ENCODE measurements around the gene GSC2.

GSC2 gene

DNA sequence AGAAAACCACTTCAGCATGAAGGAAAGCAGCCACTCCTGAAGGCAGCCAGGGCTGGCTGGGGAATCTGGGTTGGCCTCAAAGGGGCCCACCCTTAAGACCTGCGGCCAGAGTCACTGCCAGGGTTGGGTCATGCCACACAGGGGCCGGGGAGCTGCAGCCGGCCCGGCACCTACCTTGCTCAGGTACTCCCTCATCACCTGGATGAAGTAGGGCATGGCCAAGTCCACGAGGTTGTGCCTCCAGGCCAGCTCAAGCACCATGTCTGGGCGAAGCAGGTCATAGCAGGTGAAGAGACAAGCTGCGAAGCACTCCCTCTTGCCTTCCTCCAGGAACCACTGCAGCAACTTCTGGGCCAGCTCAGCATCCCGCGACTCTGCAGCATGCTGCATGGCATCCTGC, 33.1 kb upstream of the GSC2 start:
- H3K9me3 ChIP-seq (ENCODE audit: control insufficient read depth, insufficient read depth, low read depth, low read length), result no peaks in the 10 kb centered on the region
- H3K4me3 ChIP-seq (ENCODE audit: low read depth, low read length), result no peak overlapping the region
- no peak overlapping the region for H3K9ac ChIP-seq (ENCODE audit: low read length)
- peaks cover 4% of the 10 kb centered on the region for H3K4me1 ChIP-seq (ENCODE audit: control insufficient read depth, insufficient read depth, low read length)
- peaks cover 7% of the 10 kb centered on the region; the same call in 1 of the 2 replicates for H3K36me3 ChIP-seq (ENCODE audit: control insufficient read depth, insufficient read depth, low read length)
- H3K27me3 ChIP-seq (ENCODE audit: control insufficient read depth, insufficient read depth, low read length), result no peaks in the 10 kb centered on the region
- H3K27ac ChIP-seq (ENCODE audit: low read depth, low read length), result no peak overlapping the region

- 0 out of 2 replicates have a peak, but pooled peaks cover 4% of the 10 kb centered on the region for H3K36me3 ChIP-seq (ENCODE audit: control insufficient read depth, insufficient read depth, low read length)
- peaks cover 4% of the 10 kb centered on the region for H3K4me1 ChIP-seq (ENCODE audit: control insufficient read depth, insufficient read depth, low read length)
- H3K27ac ChIP-seq (ENCODE audit: low read depth, low read length), result no peak overlapping the region
- H3K9ac ChIP-seq (ENCODE audit: low read length), result no peak overlapping the region
- H3K9me3 ChIP-seq (ENCODE audit: control insufficient read depth, insufficient read depth, low read depth, low read length), result no peaks in the 10 kb centered on the region
- no peak overlapping the region for H3K4me3 ChIP-seq (ENCODE audit: low read depth, low read length)
- H3K27me3 ChIP-seq (ENCODE audit: control insufficient read depth, insufficient read depth, low read length), result no peaks in the 10 kb centered on the region
Observed at GRCh38 chr22:19182472-19183157, 32.5 kb upstream of the GSC2 start.

GRCh38 chr22:19181786-19182471, 31.8 kb upstream of the GSC2 start:
- no peak overlapping the region for H3K4me3 ChIP-seq (ENCODE audit: low read depth, low read length)
- peaks cover 1% of the 10 kb centered on the region; the same call in 1 of the 2 replicates for H3K36me3 ChIP-seq (ENCODE audit: control insufficient read depth, insufficient read depth, low read length)
- H3K27me3 ChIP-seq (ENCODE audit: control insufficient read depth, insufficient read depth, low read length), result no peaks in the 10 kb centered on the region
- peaks cover 11% of the 10 kb centered on the region for H3K4me1 ChIP-seq (ENCODE audit: control insufficient read depth, insufficient read depth, low read length)
- no peak overlapping the region for H3K27ac ChIP-seq (ENCODE audit: low read depth, low read length)
- no peak overlapping the region for H3K9ac ChIP-seq (ENCODE audit: low read length)
- no peaks in the 10 kb centered on the region for H3K9me3 ChIP-seq (ENCODE audit: control insufficient read depth, insufficient read depth, low read depth, low read length)

DNA sequence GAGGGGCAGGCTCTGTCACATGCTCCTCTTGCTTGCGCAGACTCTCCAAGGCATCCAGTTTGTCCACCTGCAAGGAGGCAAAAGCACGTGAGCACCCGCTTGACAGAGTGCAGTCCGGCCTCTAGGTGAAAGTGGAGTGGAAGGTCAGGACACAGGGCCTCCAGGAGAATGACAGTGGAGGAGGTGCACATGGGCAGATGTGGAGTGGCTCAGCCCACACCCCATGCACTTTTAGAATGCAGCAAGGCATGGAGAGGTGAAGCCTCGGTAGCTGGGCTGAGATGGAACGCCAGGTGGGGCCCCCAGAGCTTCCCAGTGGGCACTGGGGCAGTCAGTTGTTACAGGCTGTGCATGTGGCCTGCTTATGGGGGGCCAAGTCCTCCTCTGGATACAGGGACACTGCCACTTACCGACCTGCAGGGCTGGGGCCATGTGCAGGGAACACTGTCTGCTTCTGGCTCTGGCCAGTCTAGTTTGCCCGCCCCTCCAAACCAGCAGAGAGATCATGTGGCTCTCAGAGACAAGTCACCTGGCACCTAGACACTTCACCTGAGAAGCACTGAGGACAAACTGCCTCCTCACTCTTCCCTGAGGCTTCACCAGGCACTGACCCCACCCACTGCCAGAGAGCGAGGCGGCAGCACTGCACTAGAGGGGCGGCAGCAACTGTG, 30.8 kb upstream of the GSC2 start:
- H3K9me3 ChIP-seq (ENCODE audit: control insufficient read depth, insufficient read depth, low read depth, low read length), result no peaks in the 10 kb centered on the region
- no peak overlapping the region for H3K9ac ChIP-seq (ENCODE audit: low read length)
- H3K4me3 ChIP-seq (ENCODE audit: low read depth, low read length), result no peak overlapping the region
- H3K4me1 ChIP-seq (ENCODE audit: control insufficient read depth, insufficient read depth, low read length), result peaks cover 22% of the 10 kb centered on the region
- no peaks in the 10 kb centered on the region for H3K27me3 ChIP-seq (ENCODE audit: control insufficient read depth, insufficient read depth, low read length)
- H3K27ac ChIP-seq (ENCODE audit: low read depth, low read length), result no peak overlapping the region
- H3K36me3 ChIP-seq (ENCODE audit: control insufficient read depth, insufficient read depth, low read length), result peaks cover 7% of the 10 kb centered on the region

DNA sequence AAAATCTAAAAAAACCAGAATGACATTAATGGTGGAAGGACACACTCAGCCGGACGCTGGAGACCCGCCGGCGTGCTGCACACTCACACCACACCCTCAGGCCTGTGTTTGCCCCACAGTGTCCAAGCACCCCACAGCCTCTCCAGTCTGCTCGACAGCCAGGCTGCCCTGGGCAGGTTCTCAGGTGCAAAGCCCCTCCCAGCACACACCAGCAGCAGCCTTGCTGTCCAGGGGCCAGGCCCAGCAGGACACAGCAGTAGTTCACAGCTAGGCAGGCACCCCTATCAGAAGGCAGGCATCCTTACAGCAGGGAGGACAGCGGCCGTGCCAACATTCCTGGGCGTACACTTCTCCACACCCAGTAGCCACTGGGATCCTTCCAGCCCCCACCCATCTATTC, 30.1 kb upstream of the GSC2 start:
- H3K9me3 ChIP-seq (ENCODE audit: control insufficient read depth, insufficient read depth, low read depth, low read length), result no peaks in the 10 kb centered on the region
- peaks cover 12% of the 10 kb centered on the region for H3K36me3 ChIP-seq (ENCODE audit: control insufficient read depth, insufficient read depth, low read length)
- peaks cover 28% of the 10 kb centered on the region for H3K4me1 ChIP-seq (ENCODE audit: control insufficient read depth, insufficient read depth, low read length)
- H3K27me3 ChIP-seq (ENCODE audit: control insufficient read depth, insufficient read depth, low read length), result no peaks in the 10 kb centered on the region
- H3K4me3 ChIP-seq (ENCODE audit: low read depth, low read length), result no peak overlapping the region
- H3K9ac ChIP-seq (ENCODE audit: low read length), result no peak overlapping the region
- H3K27ac ChIP-seq (ENCODE audit: low read depth, low read length), result no peak overlapping the region

GRCh38 chr22:19179497-19180048, 29.5 kb upstream of the GSC2 start:
- H3K4me1 ChIP-seq (ENCODE audit: control insufficient read depth, insufficient read depth, low read length), result peaks cover 34% of the 10 kb centered on the region
- no peaks in the 10 kb centered on the region for H3K9me3 ChIP-seq (ENCODE audit: control insufficient read depth, insufficient read depth, low read depth, low read length)
- H3K27ac ChIP-seq (ENCODE audit: low read depth, low read length), result no peak overlapping the region
- H3K36me3 ChIP-seq (ENCODE audit: control insufficient read depth, insufficient read depth, low read length), result peaks cover 17% of the 10 kb centered on the region
- no peaks in the 10 kb centered on the region for H3K27me3 ChIP-seq (ENCODE audit: control insufficient read depth, insufficient read depth, low read length)
- H3K9ac ChIP-seq (ENCODE audit: low read length), result peak overlapping the region; percentile 41
- H3K4me3 ChIP-seq (ENCODE audit: low read depth, low read length), result peak overlapping the region; percentile 79

- Histone ChIP-seq H3K9ac (ENCODE audit: low read length) (peak within 1 kb of the TSS; percentile 81), H3K27me3 (ENCODE audit: control insufficient read depth, insufficient read depth, low read length) (no peaks in the 10 kb centered on the region), H3K4me1 (ENCODE audit: control insufficient read depth, insufficient read depth, low read length) (peaks cover 41% of the 10 kb centered on the region), H3K4me3 (ENCODE audit: low read depth, low read length) (peak within 1 kb of the TSS; percentile 79), H3K36me3 (ENCODE audit: control insufficient read depth, insufficient read depth, low read length) (peaks cover 20% of the 10 kb centered on the region), H3K27ac (ENCODE audit: low read depth, low read length) (peak within 1 kb of the TSS; percentile 43; the same call in 1 of the 2 replicates), H3K9me3 (ENCODE audit: control insufficient read depth, insufficient read depth, low read depth, low read length) (no peaks in the 10 kb centered on the region)
Observed at GRCh38 chr22:19178657-19179496, 28.8 kb upstream of the GSC2 start, which contains the start of gene SLC25A1. SLC25A1 (minus strand) TSS chr22:19178736; CDS start chr22:19178673, 63 bp downstream.

DNA sequence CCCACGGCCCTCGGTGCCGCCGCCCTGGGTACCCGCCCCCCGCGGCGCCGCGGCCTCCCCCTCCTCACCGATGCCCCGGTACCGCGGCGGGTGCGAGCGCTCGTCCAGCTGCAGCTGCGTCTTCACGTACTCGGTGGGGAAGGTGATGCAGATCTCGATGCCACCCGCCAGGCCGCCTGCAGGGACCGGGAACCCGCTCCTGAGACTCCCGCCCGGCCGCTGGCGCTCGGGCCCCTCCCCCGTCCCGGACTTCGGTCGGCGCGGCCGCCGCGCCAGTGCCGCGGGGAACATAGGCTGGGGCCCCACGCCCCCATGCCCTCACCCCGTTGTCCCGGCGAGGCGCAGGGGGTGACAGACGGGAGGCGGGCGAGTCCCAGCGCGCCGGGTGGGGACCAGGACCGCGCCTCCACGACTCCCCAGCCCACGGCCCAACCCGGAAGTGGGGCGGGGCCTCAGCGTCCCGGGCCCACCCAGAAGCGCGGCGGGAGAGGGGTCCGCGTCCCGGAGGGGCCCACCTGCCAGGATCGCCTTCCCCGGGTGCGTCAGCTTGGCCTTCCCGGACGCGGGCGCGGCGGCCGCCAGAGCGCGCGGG, 28.1 kb upstream of the GSC2 start:
- peaks cover 47% of the 10 kb centered on the region for H3K4me1 ChIP-seq (ENCODE audit: control insufficient read depth, insufficient read depth, low read length)
- no peaks in the 10 kb centered on the region for H3K9me3 ChIP-seq (ENCODE audit: control insufficient read depth, insufficient read depth, low read depth, low read length)

GRCh38 chr22:19177164-19178064, 27.3 kb upstream of the GSC2 start:
- peak overlapping the region; percentile 79 for H3K4me3 ChIP-seq (ENCODE audit: low read depth, low read length)
- no peaks in the 10 kb centered on the region for H3K27me3 ChIP-seq (ENCODE audit: control insufficient read depth, insufficient read depth, low read length)
- peak overlapping the region; percentile 81 for H3K9ac ChIP-seq (ENCODE audit: low read length)
- H3K9me3 ChIP-seq (ENCODE audit: control insufficient read depth, insufficient read depth, low read depth, low read length), result no peaks in the 10 kb centered on the region
- H3K27ac ChIP-seq (ENCODE audit: low read depth, low read length), result peak overlapping the region; percentile 43; the same call in 1 of the 2 replicates
- peaks cover 50% of the 10 kb centered on the region for H3K4me1 ChIP-seq (ENCODE audit: control insufficient read depth, insufficient read depth, low read length)
- peaks cover 29% of the 10 kb centered on the region for H3K36me3 ChIP-seq (ENCODE audit: control insufficient read depth, insufficient read depth, low read length)

More for the DNA sequence above, 28.1 kb upstream of the GSC2 start:
- Histone ChIP-seq H3K4me3 (ENCODE audit: low read depth, low read length) (peak overlapping the region; percentile 79), H3K36me3 (ENCODE audit: control insufficient read depth, insufficient read depth, low read length) (peaks cover 25% of the 10 kb centered on the region), H3K27ac (ENCODE audit: low read depth, low read length) (peak overlapping the region; percentile 43; the same call in 1 of the 2 replicates), H3K9ac (ENCODE audit: low read length) (peak overlapping the region; percentile 81), H3K27me3 (ENCODE audit: control insufficient read depth, insufficient read depth, low read length) (no peaks in the 10 kb centered on the region)

Data from HUES6 (cell line).